T-cell (primary cell): ENCODE results near the gene MYOM1. TPM values are rescaled to one million over a fixed set of nuclear protein-coding genes. Genes with fewer than 3 reads are reported as not detected.

ENCODE experiments used
- ATAC-seq, 4 experiments: fragments of 200-7000 bp in 3 of 4; fragments of 150-1000 bp in 1 of 4; cut with Tn5 transposase; replicated peaks in 1 of 4; 1 replicate in 3 of 4; 2 replicates in 1 of 4; pipeline ENCODE4 v1.10.0; 2021; ENCODE audit warnings: moderate library complexity in 3 of 4, mild to moderate bottlenecking in 2 of 4, moderate number of reproducible peaks in 1 of 4
- CTCF ChIA-PET, 2 donors: fragments of 300-600 bp; sonication (Branson Sonifier 250); formaldehyde crosslinking; loops; one replicate each; lab custom pipeline; 2022; ENCODE audit warnings: antibody characterized with exemption in 2 of 2; lab: Charles Lee
- POLR2A ChIA-PET, 2 donors: fragments of 300-600 bp; sonication (Branson Sonifier 250); formaldehyde crosslinking; loops; one replicate each; lab custom pipeline; 2022; ENCODE audit warnings: antibody characterized with exemption in 2 of 2; lab: Charles Lee
- DNase-seq, 35 experiments: peaks; one replicate each; pipeline versions ENCODE4 v3.0.0 to v3.0.0-alpha.2; 2013 to 2023
- H3K27ac ChIP-seq: one replicate; pipeline ENCODE4 v1.5.1; 2013; ENCODE audit warnings: low read length
- H3K27me3 ChIP-seq, 2 experiments: replicated peaks in 1 of 2; 1 replicate in 1 of 2; 2 replicates in 1 of 2; pipeline versions ENCODE4 v1.6.1 to v1.7.0; 2013; ENCODE audit warnings: low read length in 1 of 2, mixed read lengths in 1 of 2; ENCODE audit not compliant: control insufficient read depth in 2 of 2, insufficient read depth in 2 of 2; ENCODE audit errors: extremely low read depth in 1 of 2
- H3K36me3 ChIP-seq, 2 donors: 1 replicate in 1 of 2; 2 replicates in 1 of 2; pipeline versions ENCODE4 v1.6.1 to v1.7.0; 2013; ENCODE audit warnings: low read length in 1 of 2; ENCODE audit not compliant: control insufficient read depth in 2 of 2, insufficient read depth in 1 of 2; ENCODE audit errors: extremely low read depth in 1 of 2
- H3K4me1 ChIP-seq, 2 experiments: 1 replicate in 1 of 2; 2 replicates in 1 of 2; pipeline versions ENCODE4 v1.6.1 to v1.7.0; 2013; ENCODE audit warnings: low read length in 2 of 2, mixed read lengths in 1 of 2; ENCODE audit not compliant: insufficient read depth in 2 of 2, control insufficient read depth in 1 of 2; ENCODE audit errors: extremely low read depth in 1 of 2
- H3K4me3 ChIP-seq, 2 donors: 1 replicate in 1 of 2; 2 replicates in 1 of 2; pipeline versions ENCODE4 v1.5.1 to v1.7.0; 2013; ENCODE audit warnings: mild to moderate bottlenecking in 2 of 2, low read length in 1 of 2, moderate library complexity in 1 of 2; ENCODE audit not compliant: control insufficient read depth in 1 of 2; ENCODE audit errors: extremely low read depth in 1 of 2
- H3K9me3 ChIP-seq: 2 replicates; pipeline ENCODE4 v1.7.0; 2013
- H3K27ac Mint-ChIP-seq, 2 donors: one replicate each; pipeline ENCODE4 v1.8.0; 2020 to 2021; ENCODE audit warnings: mild to moderate bottlenecking in 2 of 2, mixed read lengths in 2 of 2
- H3K27me3 Mint-ChIP-seq, 2 donors: one replicate each; pipeline ENCODE4 v1.8.0; 2021 to 2022; ENCODE audit warnings: mixed read lengths in 2 of 2
- H3K36me3 Mint-ChIP-seq: one replicate; pipeline ENCODE4 v1.8.0; 2021; ENCODE audit warnings: mixed read lengths
- H3K4me1 Mint-ChIP-seq, 3 donors: one replicate each; pipeline ENCODE4 v1.8.0; 2020 to 2022; ENCODE audit warnings: mixed read lengths in 3 of 3, mild to moderate bottlenecking in 1 of 3
- H3K4me3 Mint-ChIP-seq, 3 donors: one replicate each; pipeline ENCODE4 v1.8.0; 2020 to 2022; ENCODE audit warnings: mild to moderate bottlenecking in 3 of 3, mixed read lengths in 3 of 3, moderate library complexity in 3 of 3
- H3K9me3 Mint-ChIP-seq, 3 donors: one replicate each; pipeline ENCODE4 v1.8.0; 2020 to 2022; ENCODE audit warnings: mixed read lengths in 3 of 3
- WGBS: methylation state at CpG from one replicate; pipeline ENCODE4 v1.1.5; 2013; ENCODE audit warnings: missing lambda C conversion rate; ENCODE audit not compliant: insufficient coverage; 5-methylcytosine and 5-hydroxymethylcytosine counted together
- total RNA-seq, 35 experiments: library from RNA in 6 of 35; stranded (reverse) in 6 of 35; fragments of 120-200 nt in 1 of 35; gene quantifications; one replicate each; pipeline versions ENCODE4 v1.2.1 to v1.2.4 and lab custom pipeline; 2013 to 2026

The MYOM1 gene
- total RNA-seq, 5 donors from 2014 or later (not counting 1 experiment from before 2014, with no cell fraction given), result 0.98 to 7.0 (median 1.9) TPM

GRCh38 chr18:3058328-3059191 lies 161.2 kb downstream of the MYOM1 start:
- Histone ChIP-seq H3K36me3 (no peaks in the 10 kb centered on the region), H3K9me3 (no peaks in the 10 kb centered on the region), H3K4me1 (peaks cover 49 to 69% of the 10 kb centered on the region in 2 experiments), H3K27ac (peak overlapping the region; percentile 100), H3K27me3 (no peaks in the 10 kb centered on the region), H3K4me3 (no peak overlapping the region)
- POLR2A ChIA-PET, result interaction anchor here in 1 of 2 donors (0.6 kb wide), 2 partner anchors 209 to 221 kb away, joined by 3 read pairs; no protein-coding TSS in a partner anchor
- H3K27ac Mint-ChIP-seq, result peak overlapping the region; percentile 96 to 98
- no peaks in the 10 kb centered on the region for H3K36me3 Mint-ChIP-seq
- CTCF ChIA-PET, result interaction anchor here in 1 of 2 donors (0.6 kb wide), 2 partner anchors 69 to 535 kb away, joined by 3 to 7 read pairs; no protein-coding TSS in a partner anchor
- H3K9me3 Mint-ChIP-seq, result peaks cover 0 to under 1% (median under 1%) of the 10 kb centered on the region in 3 donors
- H3K4me1 Mint-ChIP-seq, result peaks cover 71 to 82% (median 78%) of the 10 kb centered on the region in 3 donors
- 12% methylated on average over 4 of the region's 6 CpGs for WGBS
- ATAC-seq, result peak; percentile 32 to 60 (median 39)
- peak in 9 of 35 experiments; percentile 7 to 56 (median 34) for DNase-seq
- peak overlapping the region in 2 of 3 donors; percentile 16 to 19 for H3K4me3 Mint-ChIP-seq
- no peaks in the 10 kb centered on the region for H3K27me3 Mint-ChIP-seq

- Histone ChIP-seq H3K27me3 (no peaks in the 10 kb centered on the region), H3K36me3 (no peaks in the 10 kb centered on the region), H3K4me1 (peaks cover 45 to 62% of the 10 kb centered on the region in 2 experiments), H3K4me3 (no peak overlapping the region), H3K9me3 (no peaks in the 10 kb centered on the region), H3K27ac (peak overlapping the region; percentile 100)
- CTCF ChIA-PET, result interaction anchor here (0.6 to 1.3 kb wide), 4 partner anchors 63 to 536 kb away, joined by 3 to 7 read pairs (median 4); no protein-coding TSS in a partner anchor
- no peaks in the 10 kb centered on the region for H3K27me3 Mint-ChIP-seq
- POLR2A ChIA-PET, result no interaction called here
- peak overlapping the region; percentile 96 to 98 for H3K27ac Mint-ChIP-seq
- WGBS, result 76% methylated on average over 4 of the region's 4 CpGs
- peaks cover 68 to 83% (median 75%) of the 10 kb centered on the region in 3 donors for H3K4me1 Mint-ChIP-seq
- no peaks in the 10 kb centered on the region for H3K36me3 Mint-ChIP-seq
- H3K9me3 Mint-ChIP-seq, result peaks cover 0 to 7% (median 6%) of the 10 kb centered on the region in 3 donors
- ATAC-seq, result no peak
- DNase-seq, result no peak
- peak overlapping the region in 1 of 3 donors; percentile 31 for H3K4me3 Mint-ChIP-seq
Observed at GRCh38 chr18:3057526-3057925, 162.2 kb downstream of the MYOM1 start.

- H3K27me3 ChIP-seq, result no peaks in the 10 kb centered on the region
- no peak for DNase-seq
- peak overlapping the region; percentile 8 for H3K27ac ChIP-seq
- Mint-ChIP-seq H3K27me3 (no peaks in the 10 kb centered on the region), H3K4me1 (peaks cover 66 to 83% (median 74%) of the 10 kb centered on the region in 3 donors), H3K4me3 (peak overlapping the region in 1 of 3 donors; percentile 31), H3K9me3 (peaks cover 0 to 7% (median 6%) of the 10 kb centered on the region in 3 donors), H3K36me3 (no peaks in the 10 kb centered on the region), H3K27ac (peak overlapping the region; percentile 96 to 98)
- H3K36me3 ChIP-seq, result no peaks in the 10 kb centered on the region
- peaks cover 43 to 56% of the 10 kb centered on the region in 2 experiments for H3K4me1 ChIP-seq
- WGBS, result 81% methylated on average over 5 of the region's 9 CpGs
- ChIA-PET POLR2A (interaction anchor here in 1 of 2 donors (0.6 kb wide), 1 partner anchor 70 kb away, joined by 5 read pairs; no protein-coding TSS in a partner anchor), CTCF (interaction anchor here (1.0 to 1.4 kb wide), 4 partner anchors 37 to 72 kb away, joined by 3 to 4 read pairs (median 4); no protein-coding TSS in a partner anchor)
- no peak for ATAC-seq
- H3K4me3 ChIP-seq, result no peak overlapping the region
- no peaks in the 10 kb centered on the region for H3K9me3 ChIP-seq
Observed at GRCh38 chr18:3056311-3056710, 163.5 kb downstream of the MYOM1 start.

- H3K36me3 Mint-ChIP-seq, result no peaks in the 10 kb centered on the region
Observed at GRCh38 chr18:3055816-3056215, 164.0 kb downstream of the MYOM1 start.

GRCh38 chr18:3055186-3055728 lies 164.5 kb downstream of the MYOM1 start:
- Mint-ChIP-seq H3K27ac (peak overlapping the region in 1 of 2 donors; percentile 13), H3K27me3 (no peaks in the 10 kb centered on the region), H3K36me3 (no peaks in the 10 kb centered on the region), H3K4me1 (peaks cover 55 to 77% (median 66%) of the 10 kb centered on the region in 3 donors), H3K9me3 (peaks cover 0 to 7% (median 6%) of the 10 kb centered on the region in 3 donors), H3K4me3 (no peak overlapping the region)
- Histone ChIP-seq H3K27me3 (no peaks in the 10 kb centered on the region), H3K36me3 (no peaks in the 10 kb centered on the region), H3K9me3 (no peaks in the 10 kb centered on the region), H3K4me3 (no peak overlapping the region), H3K27ac (no peak overlapping the region), H3K4me1 (peaks cover 33 to 46% of the 10 kb centered on the region in 2 experiments)
- WGBS, result no CpG with 5 or more reads among the region's 4 CpGs
- ATAC-seq (no peak), DNase-seq (no peak)
- ChIA-PET CTCF (interaction anchor here (0.6 to 1.4 kb wide), 6 partner anchors 36 to 87 kb away, joined by 3 to 4 read pairs (median 3); no protein-coding TSS in a partner anchor), POLR2A (interaction anchor here in 1 of 2 donors (0.7 kb wide), 1 partner anchor 301 kb away, joined by 3 read pairs; no protein-coding TSS in a partner anchor)

More at GRCh38 chr18:3055816-3056215, 164.0 kb downstream of the MYOM1 start:
- Histone ChIP-seq H3K4me1 (peaks cover 39 to 51% of the 10 kb centered on the region in 2 experiments), H3K27ac (no peak overlapping the region), H3K27me3 (no peaks in the 10 kb centered on the region), H3K4me3 (no peak overlapping the region), H3K36me3 (no peaks in the 10 kb centered on the region), H3K9me3 (no peaks in the 10 kb centered on the region)
- H3K4me1 Mint-ChIP-seq, result peaks cover 61 to 82% (median 72%) of the 10 kb centered on the region in 3 donors
- no peak overlapping the region for H3K27ac Mint-ChIP-seq
- ChIA-PET CTCF (interaction anchor here (0.7 to 1.4 kb wide), 4 partner anchors 37 to 72 kb away, joined by 3 to 4 read pairs (median 3); no protein-coding TSS in a partner anchor), POLR2A (interaction anchor here (0.6 to 0.7 kb wide), 2 partner anchors 69 to 302 kb away, joined by 3 to 5 read pairs; no protein-coding TSS in a partner anchor)
- ATAC-seq, result no peak
- no peak overlapping the region for H3K4me3 Mint-ChIP-seq
- peaks cover 0 to 7% (median 6%) of the 10 kb centered on the region in 3 donors for H3K9me3 Mint-ChIP-seq
- no CpG with 5 or more reads among the region's 4 CpGs for WGBS
- no peak for DNase-seq
- no peaks in the 10 kb centered on the region for H3K27me3 Mint-ChIP-seq
